Stimulated activated CD4-positive, alpha-beta T cell treated with anti-CD3 and anti-CD28 coated beads, Interleukin-1b, Interleukin-23, amount 100 ng/mL, for 4 hours (primary cell): Measurements from ENCODE around the gene ST6GALNAC1.
"Not testable (repeated sequence)": the region's sequence is repeated elsewhere in the genome, so short reads cannot be mapped to it uniquely, and the experiment has no call there.

ENCODE experiments used
- DNase-seq, 2 donors: peaks; one replicate each; pipeline ENCODE4 v3.0.0-alpha.2; 2020; ENCODE audit warnings: low read depth in 2 of 2

ST6GALNAC1 gene

DNA sequence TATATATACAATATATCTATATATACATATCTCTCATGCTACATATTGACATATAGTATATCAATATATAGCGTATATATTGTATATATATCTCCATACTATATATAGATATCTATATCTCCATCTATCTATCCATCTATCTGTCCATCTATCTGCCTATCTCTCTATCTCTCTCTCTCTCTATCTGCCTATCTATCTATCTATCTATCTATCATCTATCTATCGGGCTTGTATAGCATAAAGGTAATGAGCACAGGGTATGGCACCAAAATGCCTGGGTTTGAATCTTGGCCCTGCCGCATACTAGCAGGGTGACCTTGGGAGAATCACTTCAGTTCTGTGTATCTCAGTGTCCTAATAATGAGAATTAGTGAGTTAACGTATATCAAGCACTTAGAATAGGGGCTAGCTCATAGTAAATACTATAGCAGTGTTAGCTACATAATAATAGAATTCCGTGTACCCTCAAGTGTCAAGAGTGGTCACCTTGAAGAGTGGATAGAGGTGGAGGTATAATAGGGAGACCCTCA, 1.5 kb downstream of the ST6GALNAC1 start:
- DNase-seq = no peak

DNA sequence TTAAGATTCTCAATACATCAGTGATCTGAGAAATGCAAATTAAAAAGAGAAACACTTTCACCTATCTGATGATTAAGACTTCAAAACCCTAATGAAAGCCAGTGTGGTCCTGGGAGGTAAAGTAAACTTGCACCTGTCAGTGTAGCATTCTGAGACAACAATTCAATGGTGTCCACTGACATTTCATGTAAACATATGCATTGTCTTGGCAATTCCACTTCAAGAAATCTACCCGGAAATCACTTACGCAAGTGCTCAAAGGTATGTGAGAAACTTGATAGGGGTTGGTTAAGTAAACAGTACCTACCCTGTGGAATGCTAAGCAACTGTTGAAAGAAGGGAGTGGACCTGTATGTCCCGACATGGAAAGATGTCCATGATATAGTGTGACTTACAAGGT, 2.1 kb downstream of the ST6GALNAC1 start:
- no peak for DNase-seq

DNA sequence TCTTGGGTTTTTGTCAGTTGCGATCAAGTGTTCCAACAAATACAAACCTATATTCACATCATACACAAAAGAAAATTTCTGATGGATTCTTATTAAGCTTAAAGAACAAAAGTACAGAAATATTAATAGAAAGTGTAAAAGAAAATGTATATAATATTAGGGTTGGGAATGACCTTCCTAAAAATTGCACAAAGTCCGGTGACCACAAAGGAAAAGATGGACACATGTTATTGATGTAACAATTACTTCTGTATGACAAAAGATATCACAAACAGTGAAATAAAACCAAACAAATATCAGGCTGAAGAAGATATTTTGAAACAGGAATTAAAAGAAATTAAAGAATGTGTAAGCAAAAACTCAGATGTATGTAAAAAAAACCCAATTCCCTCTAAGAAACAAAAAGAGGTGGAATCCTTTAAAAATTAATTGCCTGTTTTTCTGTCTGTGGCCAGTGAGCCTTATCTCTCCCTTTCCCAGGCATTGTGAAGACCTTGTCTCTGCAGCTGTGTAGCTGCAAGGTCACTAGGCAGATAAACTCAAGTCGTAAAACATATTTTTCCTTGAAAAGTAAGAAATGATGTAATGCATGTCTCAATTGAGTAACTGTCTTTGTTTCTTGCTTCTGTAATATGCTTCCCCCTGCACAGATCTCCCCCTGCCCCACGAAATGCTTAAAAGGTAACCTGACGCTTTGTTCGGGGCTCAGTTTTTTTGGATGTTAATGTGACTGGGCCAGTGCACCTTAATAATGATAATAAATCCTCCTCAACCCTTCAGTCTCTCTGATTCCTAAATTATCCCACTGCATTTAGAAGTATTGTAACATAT, 2.8 kb downstream of the ST6GALNAC1 start:
- no peak for DNase-seq

DNA sequence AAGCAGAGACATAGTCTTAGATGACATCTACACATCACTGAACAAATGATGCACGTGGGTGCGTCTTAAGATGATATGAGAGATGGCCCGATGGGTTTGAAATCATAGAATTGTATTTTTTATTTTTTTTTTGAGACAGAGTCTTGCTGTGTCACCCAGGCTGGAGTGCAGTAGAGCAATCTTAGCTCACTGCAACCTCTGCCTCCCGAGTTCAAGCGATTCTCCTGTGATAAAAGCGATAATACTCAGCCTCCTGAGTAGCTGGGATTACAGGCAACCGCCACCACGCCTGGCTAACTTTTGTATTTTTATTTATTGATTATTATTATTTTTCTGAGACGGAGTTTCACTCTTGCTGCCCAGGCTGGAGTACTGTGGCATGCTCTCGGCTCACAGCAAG, 5.3 kb downstream of the ST6GALNAC1 start:
- no peak for DNase-seq

DNA sequence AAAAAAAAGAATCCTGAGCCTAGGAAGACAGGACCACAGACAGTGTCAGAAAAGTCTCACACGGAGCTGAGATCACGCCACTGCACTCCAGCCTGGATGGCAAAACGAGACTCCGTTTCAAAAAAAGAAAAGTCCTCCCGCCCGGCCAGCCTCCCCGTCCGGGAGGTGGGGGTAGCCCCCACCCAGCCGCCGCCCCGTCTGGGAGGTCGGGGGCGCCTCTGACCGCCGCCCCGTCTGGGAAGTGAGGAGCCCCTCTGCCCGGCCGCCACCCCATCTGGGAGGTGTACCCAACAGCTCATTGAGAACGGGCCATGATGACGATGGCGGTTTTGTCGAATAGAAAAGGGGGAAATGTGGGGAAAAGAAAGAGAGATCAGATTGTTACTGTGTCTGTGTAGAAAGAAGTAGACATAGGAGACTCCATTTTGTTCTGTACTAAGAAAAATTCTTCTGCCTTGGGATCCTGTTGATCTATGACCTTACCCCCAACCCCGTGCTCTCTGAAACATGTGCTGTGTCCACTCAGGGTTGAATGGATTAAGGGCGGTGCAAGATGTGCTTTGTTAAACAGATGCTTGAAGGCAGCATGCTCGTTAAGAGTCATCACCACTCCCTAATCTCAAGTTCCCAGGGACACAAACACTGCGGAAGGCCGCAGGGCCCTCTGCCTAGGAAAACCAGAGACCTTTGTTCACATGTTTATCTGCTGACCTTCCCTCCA, 6.9 kb downstream of the ST6GALNAC1 start:
- not testable (repeated sequence) for DNase-seq

DNA sequence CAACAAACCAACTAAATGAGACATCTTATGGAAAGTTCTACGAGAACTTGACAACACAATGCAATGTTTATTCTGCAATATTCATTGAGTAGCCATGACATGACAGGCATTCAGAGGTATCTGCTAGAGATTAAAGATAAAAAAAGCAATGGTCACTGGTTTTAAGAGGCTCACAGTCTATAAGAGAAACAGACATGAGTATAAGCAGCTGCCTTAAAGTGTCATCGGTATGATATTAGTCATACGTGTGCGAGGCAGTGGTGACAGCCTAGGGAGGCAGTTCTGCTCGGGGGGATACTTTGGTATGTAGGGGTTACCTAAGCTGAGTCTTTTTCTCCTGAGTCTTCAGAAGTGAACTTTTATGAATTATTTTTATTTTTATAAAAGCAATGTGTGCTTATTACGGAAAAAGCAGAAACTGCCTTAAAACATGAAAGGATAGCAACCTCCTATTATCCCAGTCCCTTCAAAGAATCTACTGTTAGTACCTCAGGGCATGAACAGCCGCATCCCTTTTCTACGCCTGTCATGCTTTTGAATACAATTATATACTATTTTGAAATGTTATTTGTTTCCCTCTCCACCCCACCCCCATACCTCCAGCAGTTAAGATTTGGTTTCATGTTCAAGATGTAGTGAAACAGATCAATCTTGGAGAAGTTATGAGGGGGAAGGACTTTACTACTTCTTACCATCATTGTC, 7.7 kb downstream of the ST6GALNAC1 start:
- DNase-seq = no peak

DNA sequence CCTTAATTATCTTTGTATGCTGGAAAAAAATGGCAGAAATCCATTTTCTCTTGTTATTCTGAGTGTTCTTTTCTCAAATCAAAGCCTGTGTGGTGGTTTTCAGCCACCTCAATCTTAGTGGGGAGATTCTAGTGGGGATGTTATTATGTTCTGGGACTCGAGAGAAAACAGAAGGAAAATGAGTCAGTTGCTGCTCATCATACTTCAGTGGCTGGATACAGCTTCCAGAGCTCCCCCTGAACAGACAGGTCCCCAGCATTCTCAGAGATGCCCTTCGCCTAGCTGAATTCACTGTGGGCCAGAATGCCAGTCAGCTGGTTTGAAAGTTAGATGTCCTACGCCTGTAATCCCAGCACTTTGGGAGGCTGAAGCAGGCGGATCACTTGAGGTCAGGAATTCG, 8.5 kb downstream of the ST6GALNAC1 start:
- DNase-seq = no peak

DNA sequence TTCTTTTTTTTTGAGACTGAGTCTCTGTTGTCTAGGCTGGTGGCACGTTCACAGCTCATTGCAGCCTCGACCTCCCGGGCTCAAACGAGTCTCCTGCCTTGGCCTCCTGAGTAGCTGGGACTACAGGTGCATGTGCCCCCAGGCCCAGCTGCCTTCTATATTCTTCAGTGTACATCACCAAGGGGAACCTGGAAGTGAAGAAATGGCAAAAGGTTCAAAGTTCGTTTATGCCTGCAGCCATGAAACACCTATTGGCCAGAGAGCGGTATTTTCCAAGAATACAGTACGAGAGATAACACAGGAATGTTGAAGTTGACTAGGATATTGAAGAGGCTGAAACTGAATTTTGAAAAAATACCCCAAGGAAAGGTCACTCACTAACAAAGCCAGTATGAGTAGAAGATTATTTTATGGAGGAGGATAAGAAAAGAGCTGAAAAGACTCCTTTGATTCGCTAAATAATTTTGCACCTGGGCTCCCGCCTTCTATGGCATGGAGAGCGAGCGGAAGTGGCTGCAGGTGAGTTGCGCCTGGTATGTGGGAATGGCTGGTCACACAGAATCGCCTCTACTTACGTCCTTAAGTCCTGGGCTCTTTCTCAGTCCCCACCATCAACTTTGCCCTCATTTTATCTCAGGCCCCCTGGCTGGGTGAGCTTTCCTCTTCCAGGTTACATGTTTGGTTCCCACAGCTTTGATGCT, 9.8 kb downstream of the ST6GALNAC1 start:
- no peak for DNase-seq

DNA sequence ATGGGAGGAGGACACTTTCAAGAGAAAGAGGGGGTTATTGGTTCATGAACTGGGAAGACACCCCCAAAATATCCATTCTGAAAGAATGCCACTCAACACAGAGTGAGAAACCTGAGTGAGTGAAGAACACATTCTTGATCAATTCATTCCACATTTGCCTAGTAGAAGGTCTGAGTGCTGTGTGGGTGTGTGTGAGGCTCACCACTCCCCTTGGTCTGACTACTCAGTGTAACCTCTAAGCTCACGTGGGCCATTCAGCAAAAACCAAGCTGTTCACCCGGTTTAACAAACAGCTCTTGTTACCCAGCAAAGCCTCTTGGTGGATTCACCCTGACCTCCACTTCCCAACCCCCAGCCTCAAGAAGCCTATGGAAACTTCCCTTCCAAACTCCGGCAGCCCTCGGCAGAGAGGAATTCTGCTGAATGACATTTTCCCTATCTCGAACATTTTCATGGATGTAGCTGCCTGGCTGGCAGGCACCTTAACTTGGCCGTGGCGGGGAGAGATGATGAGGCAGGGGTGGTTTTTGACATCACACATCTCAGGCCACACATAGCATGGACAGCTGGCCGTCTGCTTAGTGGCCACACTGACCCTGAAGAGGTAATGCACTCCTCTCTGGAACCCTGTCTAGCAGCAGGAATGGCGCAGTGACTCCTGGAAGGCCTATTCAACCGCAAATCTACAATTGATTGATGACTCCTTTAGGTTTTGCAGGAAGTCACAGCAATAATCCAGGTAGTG, 11.6 kb downstream of the ST6GALNAC1 start:
- no peak for DNase-seq

DNA sequence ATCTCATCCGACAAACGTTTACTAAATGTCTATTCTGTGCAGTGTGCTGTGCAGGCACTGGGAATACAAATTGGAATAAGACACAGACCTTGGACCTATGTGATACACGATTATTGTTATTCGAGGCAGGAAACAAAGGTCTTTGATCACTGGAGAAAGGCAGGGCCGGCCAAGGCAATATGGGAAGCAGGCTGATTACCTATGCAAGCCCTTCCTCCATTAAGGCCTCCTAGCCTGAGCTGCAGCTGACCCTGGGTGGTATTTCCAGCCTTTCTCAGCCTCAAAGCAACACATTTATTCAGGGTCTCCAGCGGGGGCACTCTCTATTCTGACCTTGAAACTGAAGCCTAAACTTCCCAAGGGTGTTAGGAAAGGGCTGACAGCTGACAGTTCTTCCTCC, 13.4 kb downstream of the ST6GALNAC1 start:
- DNase-seq = no peak

DNA sequence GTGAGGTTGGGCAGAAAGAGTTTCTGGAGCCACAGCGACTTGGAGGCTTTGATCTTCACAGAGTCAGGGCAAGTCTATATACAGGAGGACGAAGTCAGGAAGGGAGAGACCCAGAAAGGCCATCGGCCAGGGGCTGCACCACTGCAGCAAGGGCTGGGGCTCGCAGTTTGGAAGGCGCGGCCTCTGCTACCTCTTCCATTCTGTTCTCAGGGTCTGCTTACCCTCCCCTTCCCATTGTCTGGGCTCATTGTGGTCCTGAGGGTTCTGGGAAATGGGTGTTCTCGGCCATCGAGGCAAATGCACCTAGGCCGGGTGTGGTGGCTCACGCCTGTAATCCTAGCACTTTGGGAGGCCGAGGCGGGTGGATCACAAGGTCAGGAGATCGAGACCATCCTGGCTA, 16.0 kb downstream of the ST6GALNAC1 start:
- no peak for DNase-seq

DNA sequence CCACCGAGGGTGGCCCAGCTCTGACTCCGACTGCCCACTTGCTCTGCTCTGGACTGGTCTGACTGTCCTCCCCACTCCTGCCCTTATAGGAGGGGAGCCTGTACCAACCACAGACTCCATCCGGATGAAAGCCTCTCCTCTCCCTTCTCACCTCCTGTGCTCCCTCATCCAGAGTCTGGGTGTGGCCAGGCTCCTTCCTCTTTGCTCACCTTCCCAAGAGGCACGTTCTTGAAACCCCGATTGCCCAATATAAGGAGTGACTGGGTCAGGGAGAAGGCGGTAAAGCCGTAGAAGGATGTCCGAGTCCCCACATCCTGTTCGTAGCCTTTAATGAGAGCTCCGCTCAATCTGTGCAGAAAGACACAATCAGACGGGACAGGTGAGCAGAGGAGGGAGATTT, 17.1 kb downstream of the ST6GALNAC1 start:
- no peak for DNase-seq

DNA sequence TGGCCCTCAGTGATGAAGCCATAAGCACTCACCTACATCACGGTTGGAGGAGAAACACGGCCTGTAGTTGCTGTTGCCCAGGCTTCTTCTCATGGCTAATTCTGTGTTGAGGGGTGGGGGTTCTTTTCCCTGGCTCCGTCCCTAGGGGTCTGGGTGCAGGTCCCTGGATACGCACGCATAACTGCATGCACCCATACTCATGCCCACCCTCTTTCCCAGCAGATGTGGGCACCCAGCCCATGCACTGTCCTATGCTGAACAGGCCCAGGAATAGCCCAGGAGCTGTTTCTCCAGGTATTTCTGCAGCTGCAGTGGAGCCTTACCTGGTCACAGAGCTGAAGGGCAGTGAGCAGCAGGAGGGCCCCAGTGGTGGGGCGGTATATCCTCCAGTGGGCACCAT, 18.1 kb downstream of the ST6GALNAC1 start:
- DNase-seq = no peak

DNA sequence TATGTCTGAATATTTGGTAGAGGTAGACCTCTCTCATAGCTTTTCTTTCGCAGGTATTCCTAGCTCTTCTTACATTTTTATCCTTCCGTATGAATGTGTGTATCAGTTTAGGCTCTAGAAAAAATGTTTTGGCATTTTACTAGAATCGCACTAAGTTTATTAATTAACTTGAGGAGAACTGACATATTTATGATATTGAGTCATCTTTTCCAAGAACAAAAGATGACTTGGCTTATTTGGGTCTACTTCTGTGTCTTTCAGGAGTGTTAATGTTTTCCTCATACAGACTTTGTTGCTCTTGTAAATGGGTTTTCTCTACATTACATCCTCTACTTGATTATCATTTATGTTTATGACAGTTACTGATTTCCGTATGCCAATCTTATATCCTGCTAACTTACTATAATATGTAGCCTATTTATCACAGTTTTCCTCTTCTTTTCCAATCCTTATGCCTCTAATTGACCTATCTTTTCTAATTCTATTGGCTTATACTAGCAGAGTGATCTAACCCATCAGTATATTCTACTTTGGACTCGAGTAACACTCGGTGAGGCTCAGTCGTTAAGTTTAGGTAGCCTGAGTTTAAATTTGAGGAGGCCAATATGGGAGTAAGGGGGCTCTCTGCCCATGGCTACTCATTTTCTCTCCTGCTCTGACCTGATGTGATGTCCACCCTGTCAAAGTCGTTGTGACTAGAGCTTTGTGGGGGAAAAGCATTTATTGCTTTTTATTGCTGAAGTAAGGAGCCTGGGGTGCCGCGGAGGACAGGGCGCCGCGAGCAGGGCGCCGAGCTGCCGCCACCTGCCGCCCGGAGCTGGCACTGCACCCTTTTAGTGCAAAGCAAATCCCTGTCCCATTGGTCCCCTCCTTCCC, 20.0 kb downstream of the ST6GALNAC1 start:
- peak; percentile 68 to 73 for DNase-seq

DNA sequence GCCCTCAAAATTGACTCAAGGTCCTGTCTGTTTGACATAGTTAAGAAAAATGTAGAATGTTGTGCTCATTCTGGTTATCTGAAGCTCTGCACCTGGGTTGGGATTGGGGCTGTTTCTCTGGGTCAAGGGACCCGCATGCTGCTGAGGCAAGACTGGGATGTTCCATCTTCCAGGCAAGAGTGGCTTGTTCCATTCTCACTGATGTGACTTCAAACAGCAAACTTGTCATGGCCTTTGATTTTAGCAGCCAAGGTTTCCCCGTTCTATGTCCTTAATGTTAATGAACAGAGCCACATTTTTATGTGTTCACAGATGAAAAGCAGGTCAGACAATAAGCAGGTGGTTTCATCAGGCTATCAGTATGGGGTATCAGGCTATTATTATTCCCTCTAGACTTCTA, 25.7 kb downstream of the ST6GALNAC1 start:
- no peak for DNase-seq

DNA sequence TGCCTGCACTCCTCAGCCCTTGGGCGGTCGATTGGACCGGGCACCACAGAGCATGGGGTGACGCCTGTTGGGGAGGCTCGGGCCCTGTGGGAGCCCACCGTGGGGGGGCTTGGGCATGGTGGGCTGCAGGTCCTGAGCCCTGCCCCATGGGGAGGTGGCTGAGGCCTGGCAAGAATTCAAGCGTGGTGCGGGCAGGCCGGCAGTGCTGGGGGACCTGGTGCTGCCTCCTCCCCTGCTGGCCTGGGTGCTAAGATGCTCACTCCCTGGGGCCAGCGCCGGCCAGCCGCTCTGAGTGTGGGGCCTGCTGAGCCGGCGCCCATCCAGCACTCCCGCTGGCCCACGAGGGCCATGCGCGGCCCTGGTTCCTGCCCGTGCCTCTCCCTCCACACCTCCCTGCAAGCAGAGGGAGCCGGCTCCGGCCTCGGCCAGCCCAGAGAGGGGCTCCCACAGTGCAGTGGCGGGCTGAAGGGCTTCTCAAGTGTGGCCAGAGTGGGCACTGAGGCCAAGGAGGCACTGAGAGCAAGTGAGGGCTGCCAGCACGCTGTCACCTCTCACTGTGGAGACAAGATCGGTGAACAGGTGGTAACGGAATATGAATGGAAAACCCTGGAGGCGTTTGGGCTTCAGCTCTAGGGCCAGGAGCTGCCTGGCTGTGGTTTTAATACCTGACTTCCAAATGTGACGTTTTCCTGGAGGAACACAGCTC, 28.5 kb downstream of the ST6GALNAC1 start:
- no peak for DNase-seq

DNA sequence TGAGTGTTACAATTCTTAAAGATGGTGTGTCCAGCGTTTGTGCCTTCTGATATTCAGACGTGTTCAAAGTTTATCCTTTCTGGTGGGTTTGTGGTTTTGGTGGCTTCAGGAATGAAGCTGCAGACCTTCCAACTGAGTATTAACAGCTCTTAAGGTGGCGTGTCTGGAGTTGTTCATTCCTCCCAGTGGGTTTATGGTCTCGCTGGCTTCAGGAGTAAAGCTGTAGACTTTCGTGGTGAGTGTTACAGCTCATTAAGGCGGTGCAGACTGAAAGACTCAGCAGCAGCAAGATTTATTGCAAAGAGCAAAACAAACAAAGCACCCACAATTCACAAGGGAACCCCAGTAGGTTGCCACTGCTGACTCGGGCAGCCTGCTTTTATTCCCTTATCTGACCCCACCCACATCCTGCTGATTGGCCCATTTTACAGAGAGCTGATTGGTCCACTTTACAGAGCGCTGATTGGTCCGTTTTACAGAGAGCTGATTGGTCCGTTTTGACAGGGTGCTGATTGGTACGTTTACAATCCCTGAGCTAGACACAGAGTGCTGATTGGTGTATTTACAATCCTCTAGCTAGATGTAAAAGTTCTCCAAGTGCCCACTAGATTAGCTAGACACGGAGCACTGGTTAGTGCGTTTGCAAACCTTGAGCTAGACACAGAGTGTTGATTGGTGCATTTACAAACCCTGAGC, 29.3 kb downstream of the ST6GALNAC1 start:
- not testable (repeated sequence) for DNase-seq

DNA sequence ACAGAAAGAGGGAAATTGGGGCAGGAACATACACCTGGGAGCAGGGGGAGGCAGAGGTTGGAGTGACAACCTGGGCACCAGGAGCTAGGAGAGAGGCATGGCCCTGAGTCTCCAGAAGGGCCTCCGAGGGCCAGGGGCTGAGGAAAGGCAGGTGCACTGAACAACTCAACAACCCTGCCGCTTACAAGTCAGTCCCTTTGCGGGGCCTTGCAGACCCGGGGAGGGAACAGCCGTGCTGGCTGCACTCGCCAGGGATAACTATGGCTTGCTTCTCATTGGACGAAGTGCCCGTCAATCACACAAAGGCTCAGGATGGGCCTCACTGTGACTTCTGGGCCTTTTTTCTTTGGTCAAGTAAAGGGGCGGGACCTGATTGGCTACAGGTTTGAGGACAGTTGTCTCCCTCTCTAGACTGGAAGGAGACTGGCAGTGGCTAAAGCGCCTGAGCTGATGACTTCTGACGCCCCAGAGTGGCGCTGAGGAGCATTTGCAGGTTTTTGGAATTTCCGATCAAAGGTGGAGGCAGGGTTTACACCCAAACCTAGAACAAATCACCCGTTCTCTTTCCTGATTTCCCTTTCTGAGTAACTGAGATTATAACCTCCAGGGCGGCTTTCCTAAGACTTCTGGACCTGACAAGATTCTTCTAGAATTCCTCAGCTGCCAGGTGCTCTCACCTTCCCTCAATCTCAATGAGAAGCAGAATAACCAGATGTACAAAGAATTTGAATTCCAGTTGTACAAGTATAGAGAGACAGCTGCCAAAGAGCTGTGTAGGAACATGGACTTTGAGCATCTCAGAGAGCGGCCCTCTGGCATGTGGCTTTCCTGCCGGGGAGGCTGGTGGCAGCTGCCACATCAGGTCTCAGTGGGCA, 30.3 kb downstream of the ST6GALNAC1 start:
- no peak for DNase-seq
